Ascending aorta (tissue), 2 donors: Measurements from ENCODE around the gene DEGS1. TPM values are rescaled to one million over a fixed set of nuclear protein-coding genes. Genes with fewer than 3 reads are reported as not detected.
A peak's percentile ranks its signal among the peaks of the same experiment; 100 is the strongest.

Experiments used
- DNase-seq, 2 donors: peaks; one replicate each; pipeline ENCODE4 v3.0.0-alpha.2; 2019; ENCODE audit warnings: low spot score in 2 of 2
- H3K27ac ChIP-seq, 2 donors: fragments of 200-600 bp; sonication (generic); one replicate each; pipeline ENCODE4 v1.5.1; 2016 to 2017; ENCODE audit warnings: mild to moderate bottlenecking in 1 of 2
- H3K27me3 ChIP-seq: fragments of 200-600 bp; sonication (generic); one replicate; pipeline ENCODE4 v1.5.1; 2017
- H3K36me3 ChIP-seq, 2 donors: fragments of 200-600 bp; sonication (generic); one replicate each; pipeline ENCODE4 v1.5.1; 2016
- H3K4me1 ChIP-seq, 2 donors: fragments of 200-600 bp; sonication (generic); one replicate each; pipeline ENCODE4 v1.5.1; 2016 to 2017; ENCODE audit warnings: mild to moderate bottlenecking in 1 of 2
- H3K4me3 ChIP-seq, 2 donors: fragments of 200-600 bp; sonication (generic); one replicate each; pipeline ENCODE4 v1.5.1; 2016 to 2017; ENCODE audit warnings: mild to moderate bottlenecking in 1 of 2
- H3K9me3 ChIP-seq, 2 donors: fragments of 200-600 bp; sonication (generic); one replicate each; pipeline ENCODE4 v1.5.1; 2016
- intact Hi-C: fragments of 100-400 bp; cut with DNase I; formaldehyde crosslinking; loops from one replicate; pipeline ENCODE4 v1.15.1; 2023
- total RNA-seq: library from RNA; depleted of rRNA; stranded (reverse); fragments of >200 nt; gene quantifications from one replicate; pipeline ENCODE4 v1.1.0, GENCODE V29; 2016
- TF ChIP-seq, protein P1 (sequence below), 3 experiments: fragments of 200-600 bp in 2 of 3; fragments of 450-650 bp in 1 of 3; sonication (generic) in 2 of 3; IDR thresholded peaks; one replicate each; pipeline ENCODE4 v1.5.1; 2016 to 2019; ENCODE audit warnings: antibody characterized with exemption in 3 of 3, mild to moderate bottlenecking in 1 of 3, moderate library complexity in 1 of 3

Gene DEGS1
- total RNA-seq, 1 donor from 2014 or later, result 68.1 TPM

DNA sequence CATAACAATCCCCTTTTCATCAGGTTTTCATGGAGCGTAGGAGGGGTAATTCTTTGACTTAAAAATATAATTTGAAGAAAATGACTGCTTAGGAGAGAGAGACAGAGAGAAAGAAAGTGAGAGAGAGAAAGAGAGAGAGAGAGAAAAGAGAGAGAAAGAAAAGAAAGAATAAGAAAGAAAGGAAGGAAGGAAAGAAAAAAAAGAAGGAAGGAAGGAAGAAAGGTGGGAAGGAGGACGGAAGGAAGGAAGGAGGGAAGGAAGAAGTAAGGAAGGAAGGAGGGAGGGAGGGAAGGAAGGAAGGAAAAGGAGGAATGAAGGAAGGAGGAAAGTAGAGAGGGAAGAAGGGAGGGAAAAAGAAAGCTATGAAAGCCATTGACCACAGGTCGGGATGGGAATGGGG, 10.8 kb upstream of the DEGS1 start:
- H3K36me3 ChIP-seq, result no peaks in the 10 kb centered on the region
- H3K9me3 ChIP-seq, result no peaks in the 10 kb centered on the region
- no peak overlapping the region for H3K4me3 ChIP-seq
- DNase-seq, result no peak
- H3K27ac ChIP-seq, result no peak overlapping the region
- H3K4me1 ChIP-seq, result peaks cover 6 to 12% of the 10 kb centered on the region in 2 donors
- intact Hi-C loops, result no loop called here
- no peaks in the 10 kb centered on the region for H3K27me3 ChIP-seq
- TF ChIP-seq, protein P1, sequence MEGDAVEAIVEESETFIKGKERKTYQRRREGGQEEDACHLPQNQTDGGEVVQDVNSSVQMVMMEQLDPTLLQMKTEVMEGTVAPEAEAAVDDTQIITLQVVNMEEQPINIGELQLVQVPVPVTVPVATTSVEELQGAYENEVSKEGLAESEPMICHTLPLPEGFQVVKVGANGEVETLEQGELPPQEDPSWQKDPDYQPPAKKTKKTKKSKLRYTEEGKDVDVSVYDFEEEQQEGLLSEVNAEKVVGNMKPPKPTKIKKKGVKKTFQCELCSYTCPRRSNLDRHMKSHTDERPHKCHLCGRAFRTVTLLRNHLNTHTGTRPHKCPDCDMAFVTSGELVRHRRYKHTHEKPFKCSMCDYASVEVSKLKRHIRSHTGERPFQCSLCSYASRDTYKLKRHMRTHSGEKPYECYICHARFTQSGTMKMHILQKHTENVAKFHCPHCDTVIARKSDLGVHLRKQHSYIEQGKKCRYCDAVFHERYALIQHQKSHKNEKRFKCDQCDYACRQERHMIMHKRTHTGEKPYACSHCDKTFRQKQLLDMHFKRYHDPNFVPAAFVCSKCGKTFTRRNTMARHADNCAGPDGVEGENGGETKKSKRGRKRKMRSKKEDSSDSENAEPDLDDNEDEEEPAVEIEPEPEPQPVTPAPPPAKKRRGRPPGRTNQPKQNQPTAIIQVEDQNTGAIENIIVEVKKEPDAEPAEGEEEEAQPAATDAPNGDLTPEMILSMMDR (IDR thresholded peaks at IDR 0.05), result no peak

DNA sequence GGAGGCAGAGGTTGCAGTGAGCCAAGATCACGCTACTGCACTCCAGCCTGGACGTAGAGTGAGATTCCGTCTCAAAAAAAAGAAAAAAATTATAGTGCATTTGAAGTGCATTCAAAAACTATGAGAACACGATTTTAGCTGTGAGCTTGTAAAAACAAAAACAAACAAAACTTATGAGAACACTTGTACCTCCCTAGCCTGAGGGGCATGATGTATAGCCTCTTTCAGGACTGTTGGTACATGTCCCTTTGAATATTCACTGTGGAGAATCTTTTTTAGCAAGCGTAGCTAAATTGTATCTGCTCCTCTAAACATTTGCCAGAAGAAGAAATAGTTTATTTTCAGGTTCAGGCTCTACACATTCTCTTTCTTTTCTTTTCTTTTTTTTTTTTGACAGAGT, 9.5 kb upstream of the DEGS1 start:
- no peak for DNase-seq
- TF ChIP-seq, protein P1 (IDR thresholded peaks at IDR 0.05), result no peak
- Histone ChIP-seq H3K4me1 (peaks cover 6 to 8% of the 10 kb centered on the region in 2 donors), H3K4me3 (no peak overlapping the region), H3K27me3 (no peaks in the 10 kb centered on the region), H3K27ac (no peak overlapping the region), H3K36me3 (no peaks in the 10 kb centered on the region), H3K9me3 (no peaks in the 10 kb centered on the region)
- intact Hi-C loops, result no loop called here

DNA sequence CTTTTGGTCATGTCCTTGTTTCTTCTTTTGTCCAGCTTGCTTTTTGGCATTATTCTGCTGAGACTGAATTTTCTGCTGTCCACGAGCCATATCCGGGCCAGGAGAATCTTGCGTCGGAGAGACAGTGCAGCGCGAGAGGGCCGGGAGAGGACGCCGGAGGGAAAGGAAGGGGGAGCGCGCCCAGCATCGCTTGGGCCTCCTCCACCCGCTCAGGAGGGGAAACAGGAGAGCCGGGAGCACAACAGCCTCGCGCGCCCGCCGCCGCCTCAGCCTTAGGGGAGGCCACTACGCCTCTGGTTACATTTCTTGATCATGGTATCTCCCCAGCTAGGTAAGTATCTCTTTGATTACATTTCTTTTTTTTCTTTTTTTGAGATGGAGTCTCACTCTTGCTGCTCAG, 7.4 kb upstream of the DEGS1 start:
- TF ChIP-seq, protein P1 (IDR thresholded peaks at IDR 0.05), result no peak
- no peaks in the 10 kb centered on the region for H3K9me3 ChIP-seq
- no peaks in the 10 kb centered on the region for H3K4me1 ChIP-seq
- peak overlapping the region in 1 of 2 donors; percentile 13 for H3K4me3 ChIP-seq
- no peaks in the 10 kb centered on the region for H3K27me3 ChIP-seq
- intact Hi-C loops, result no loop called here
- H3K27ac ChIP-seq, result no peak overlapping the region
- no peak for DNase-seq
- H3K36me3 ChIP-seq, result no peaks in the 10 kb centered on the region

DNA sequence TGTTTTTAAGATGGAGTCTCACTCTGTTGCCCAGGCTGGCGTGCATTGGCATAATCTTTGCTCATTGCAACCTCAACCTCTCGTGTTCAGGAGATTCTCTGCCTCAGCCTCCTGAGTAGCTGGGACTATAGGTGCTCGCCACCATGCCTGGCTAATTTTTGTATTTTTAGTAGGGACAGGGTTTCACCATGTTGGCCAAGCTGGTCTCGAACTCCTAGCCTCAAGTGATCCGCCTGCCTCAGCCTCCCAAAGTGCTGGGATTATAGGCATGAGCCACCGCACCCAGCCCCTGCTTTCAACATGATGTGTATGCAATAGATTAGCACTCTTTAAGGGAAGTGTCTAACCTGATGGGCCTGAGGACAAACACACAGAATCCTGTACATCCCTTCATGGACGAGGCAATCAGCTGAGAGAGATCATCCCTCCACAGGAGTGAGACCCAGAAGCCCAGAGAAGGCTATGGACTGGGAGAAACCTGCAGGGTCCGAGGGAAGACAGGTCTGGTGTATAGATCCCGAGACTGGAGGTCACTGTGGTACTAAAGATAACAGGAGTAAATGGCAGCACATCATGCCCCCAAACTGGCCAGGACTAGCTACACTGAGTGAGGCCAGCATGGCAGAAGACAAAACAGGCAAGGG, 5.6 kb upstream of the DEGS1 start:
- intact Hi-C loops, result no loop called here
- TF ChIP-seq, protein P1 (IDR thresholded peaks at IDR 0.05), result no peak
- Histone ChIP-seq H3K27me3 (no peaks in the 10 kb centered on the region), H3K9me3 (no peaks in the 10 kb centered on the region), H3K4me1 (peaks cover 0 to 2% of the 10 kb centered on the region in 2 donors), H3K4me3 (no peak overlapping the region), H3K36me3 (no peaks in the 10 kb centered on the region), H3K27ac (no peak overlapping the region)
- DNase-seq, result no peak

DNA sequence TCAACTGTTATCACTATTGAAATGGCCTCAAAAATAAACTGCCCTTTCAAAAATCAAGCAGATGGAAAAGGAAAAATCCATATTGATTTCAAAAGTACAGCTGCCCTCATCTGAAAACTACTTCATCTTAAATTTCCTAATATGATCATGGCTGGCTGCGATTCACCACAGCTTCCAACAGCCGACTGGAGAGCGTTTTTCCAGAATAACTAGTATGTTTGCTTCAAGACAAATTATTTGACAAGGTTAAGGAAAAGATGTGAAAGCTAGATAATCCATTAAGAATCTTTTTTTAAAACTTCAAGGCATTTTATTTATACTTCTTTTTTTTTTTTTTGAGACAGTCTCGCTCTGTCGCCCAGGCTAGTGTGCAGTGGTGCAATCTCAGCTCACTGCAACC, 4.1 kb upstream of the DEGS1 start:
- DNase-seq, result no peak
- no peaks in the 10 kb centered on the region for H3K36me3 ChIP-seq
- H3K27ac ChIP-seq, result no peak overlapping the region
- no peaks in the 10 kb centered on the region for H3K27me3 ChIP-seq
- TF ChIP-seq, protein P1 (IDR thresholded peaks at IDR 0.05), result no peak
- peaks cover 0 to 2% of the 10 kb centered on the region in 2 donors for H3K4me1 ChIP-seq
- intact Hi-C loops, result no loop called here
- H3K9me3 ChIP-seq, result no peaks in the 10 kb centered on the region
- no peak overlapping the region for H3K4me3 ChIP-seq
